ENCODE measurements around the gene EPHX1.
"Not testable (repeated sequence)": the region's sequence is repeated elsewhere in the genome, so short reads cannot be mapped to it uniquely, and the experiment has no call there.

The EPHX1 gene

DNA sequence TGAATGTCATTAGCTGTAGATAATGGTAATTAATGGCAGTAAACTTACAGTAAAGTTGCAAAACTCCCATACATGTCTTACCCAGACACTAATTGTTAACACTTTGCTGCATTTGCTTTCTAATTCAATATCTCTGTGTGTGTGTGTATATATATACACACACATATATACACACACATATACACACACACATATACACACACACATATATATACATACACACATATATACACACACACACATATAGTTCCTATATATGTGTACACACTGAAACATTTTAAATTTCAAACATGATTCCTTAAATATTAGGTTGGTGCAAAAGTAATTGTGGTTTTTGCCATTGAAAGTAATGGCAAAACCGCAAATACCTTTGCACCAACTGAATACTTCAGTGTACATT is 3.7 kb upstream of the EPHX1 start:
- no peak for DNase-seq
- TF ChIP-seq GATA1 (IDR thresholded peaks at IDR 0.05; ENCODE audit: low read depth, low read length) (no peak), POLR2A (IDR thresholded peaks at IDR 0.05; ENCODE audit: low read length) (no peak)

- DNase-seq, result not testable (repeated sequence)
Measured at GRCh38 chr1:225806736-225807135, 3.2 kb upstream of the EPHX1 start.

GRCh38 chr1:225808136-225808535 is 1.8 kb upstream of the EPHX1 start:
- DNase-seq, result peak; percentile 23 to 36
- TF ChIP-seq POLR2A (IDR thresholded peaks at IDR 0.05; ENCODE audit: low read length) (no peak), GATA1 (IDR thresholded peaks at IDR 0.05; ENCODE audit: low read depth, low read length) (no peak)

GRCh38 chr1:225810579-225811538 is 935 bp downstream of the EPHX1 start:
- peak in 1 of 2 experiments; percentile 11 for DNase-seq

DNA sequence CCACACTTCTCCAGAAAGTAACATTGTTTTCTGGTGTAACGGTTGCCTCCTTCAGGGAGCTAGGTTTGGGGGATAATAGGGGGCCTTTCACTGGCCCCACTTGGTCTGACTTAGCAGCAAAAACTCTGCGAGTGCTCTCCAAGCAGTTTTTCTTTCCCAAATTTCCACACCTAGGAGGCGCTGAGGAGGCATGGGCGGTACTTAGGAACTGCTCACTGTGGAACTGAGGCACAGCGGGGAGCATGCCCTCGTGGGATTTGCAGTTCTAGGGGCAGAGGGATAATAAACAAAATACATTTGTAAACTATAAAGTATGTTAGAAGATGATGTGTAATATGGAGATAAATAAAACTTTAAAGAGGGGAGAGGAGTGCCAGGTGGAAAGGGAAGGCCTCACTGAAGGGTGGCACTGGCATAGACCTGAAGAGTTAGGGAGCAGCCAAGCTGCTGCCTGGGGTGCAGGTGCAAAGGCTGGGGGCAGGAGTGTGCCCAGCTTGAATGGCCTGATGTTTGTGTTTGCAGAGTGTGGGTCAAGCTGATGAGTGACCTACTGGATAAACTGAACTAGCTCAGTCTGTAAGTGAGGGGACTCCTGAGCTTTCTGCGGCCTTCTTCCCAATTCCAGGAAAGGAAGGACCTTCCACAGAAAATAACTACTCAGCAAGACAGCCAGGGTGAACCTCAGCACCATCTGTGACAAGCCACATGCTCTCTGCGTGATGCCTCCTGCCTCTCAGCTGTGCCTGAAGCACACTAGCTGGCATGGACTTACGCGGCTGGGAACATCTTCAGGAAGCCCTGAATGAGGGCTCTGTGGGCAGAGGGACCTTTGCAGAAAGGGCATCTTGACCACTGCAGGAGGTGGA is 1.9 kb downstream of the EPHX1 start:
- DNase-seq, result peak; percentile 18 to 20
- TF ChIP-seq GATA1 (IDR thresholded peaks at IDR 0.05; ENCODE audit: low read depth, low read length) (no peak), POLR2A (IDR thresholded peaks at IDR 0.05; ENCODE audit: low read length) (no peak)

DNA sequence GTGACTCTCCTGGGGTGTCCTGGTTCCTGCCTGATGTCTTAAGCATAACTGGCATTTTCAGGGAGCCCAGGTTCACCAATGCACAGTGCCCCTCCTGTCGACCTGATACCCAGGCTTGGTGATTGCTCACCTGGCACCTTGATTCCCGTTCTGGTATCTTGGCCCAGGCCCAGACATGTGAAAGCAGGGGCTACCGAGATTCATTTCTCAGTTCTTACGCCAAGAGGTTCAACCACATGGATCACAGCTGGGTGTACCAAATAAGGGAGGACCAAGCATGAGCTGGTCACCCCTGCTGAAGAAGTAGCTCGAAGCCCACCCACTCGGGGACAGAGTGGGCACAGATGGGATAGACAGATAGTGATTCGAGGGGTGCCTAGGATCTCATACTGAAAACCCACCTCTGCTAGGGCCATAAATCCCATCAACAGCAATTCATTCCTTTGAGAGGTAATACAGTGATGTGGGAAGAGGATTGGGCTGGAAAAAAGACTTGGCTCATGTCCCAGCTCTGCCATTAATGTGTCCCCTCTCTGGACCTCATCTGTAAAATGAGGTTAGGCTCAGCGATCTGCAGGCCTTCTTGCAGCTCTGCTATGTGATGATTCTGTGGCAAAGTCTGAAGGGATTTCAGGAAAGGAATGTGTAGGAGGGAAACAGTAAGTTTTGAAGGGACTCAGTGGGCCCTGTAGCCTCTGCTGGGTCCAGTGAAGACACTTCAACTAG is 2.7 kb downstream of the EPHX1 start:
- no peak for DNase-seq
- TF ChIP-seq GATA1 (IDR thresholded peaks at IDR 0.05; ENCODE audit: low read depth, low read length) (no peak), POLR2A (IDR thresholded peaks at IDR 0.05; ENCODE audit: low read length) (no peak)

- DNase-seq, result peak; percentile 67 to 75
- TF ChIP-seq GATA1 (IDR thresholded peaks at IDR 0.05; ENCODE audit: low read depth, low read length), result no peak
- no peak for TF ChIP-seq POLR2A (IDR thresholded peaks at IDR 0.05; ENCODE audit: low read length)
Measured at GRCh38 chr1:225813214-225813964, 3.5 kb downstream of the EPHX1 start.

- no peak for DNase-seq
- no peak for TF ChIP-seq GATA1 (IDR thresholded peaks at IDR 0.05; ENCODE audit: low read depth, low read length)
- TF ChIP-seq POLR2A (IDR thresholded peaks at IDR 0.05; ENCODE audit: low read length), result no peak
Measured at GRCh38 chr1:225814381-225814780, 4.5 kb downstream of the EPHX1 start.

DNA sequence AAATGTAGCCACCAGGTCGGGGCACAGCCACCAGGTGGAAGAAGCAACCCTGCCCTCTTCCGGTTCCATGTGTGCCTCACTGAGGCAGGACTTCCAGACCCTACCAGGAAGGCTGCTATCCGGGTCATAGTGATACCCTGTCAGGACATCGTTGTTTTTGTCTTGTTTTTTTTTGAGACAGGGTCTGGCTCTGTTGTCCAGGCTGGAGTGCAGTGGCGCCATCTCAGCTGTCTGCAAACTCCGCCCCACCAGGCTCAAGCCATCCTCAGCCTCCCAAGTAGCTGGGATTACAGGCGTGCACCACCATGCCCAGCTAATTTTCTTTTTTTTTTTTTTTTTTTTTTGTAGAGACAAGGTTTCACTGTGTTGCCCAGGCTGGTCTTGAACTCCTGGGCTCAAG is 5.2 kb downstream of the EPHX1 start:
- DNase-seq, result not testable (repeated sequence)

DNA sequence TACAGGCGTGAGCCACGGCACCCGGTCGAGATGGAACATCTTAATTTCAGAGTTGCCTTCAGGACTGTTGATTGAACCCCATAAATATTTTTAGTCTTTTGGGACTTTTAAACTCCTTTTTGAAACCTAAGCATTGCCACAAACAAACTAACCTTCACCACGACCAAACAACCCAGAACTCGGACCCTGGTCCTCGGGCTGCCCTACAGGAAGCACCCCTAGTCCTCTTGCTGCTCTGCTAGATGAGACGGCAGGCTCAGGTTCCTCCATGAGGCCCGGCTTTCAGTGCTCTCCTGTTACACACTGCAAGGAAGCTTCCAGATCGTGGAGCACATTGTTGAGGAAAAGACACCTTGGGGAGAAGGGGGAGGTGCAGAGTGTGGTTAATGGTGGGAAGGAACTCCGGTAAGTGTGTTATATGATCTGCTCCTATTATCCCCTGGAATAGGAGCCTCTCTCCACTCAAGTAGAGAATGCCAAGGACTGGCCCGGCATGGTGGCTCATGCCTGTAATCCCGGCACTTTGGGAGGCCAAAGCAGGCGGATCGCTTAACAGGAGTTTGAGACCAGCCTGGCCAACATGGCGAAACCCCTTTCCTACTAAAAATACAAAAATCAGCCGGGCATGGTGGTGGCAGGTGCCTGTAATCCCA is 5.7 kb downstream of the EPHX1 start:
- DNase-seq, result no peak
- TF ChIP-seq POLR2A (IDR thresholded peaks at IDR 0.05; ENCODE audit: low read length) (no peak), GATA1 (IDR thresholded peaks at IDR 0.05; ENCODE audit: low read depth, low read length) (no peak)

- no peak for TF ChIP-seq GATA1 (IDR thresholded peaks at IDR 0.05; ENCODE audit: low read depth, low read length)
- TF ChIP-seq POLR2A (IDR thresholded peaks at IDR 0.05; ENCODE audit: low read length), result no peak
- DNase-seq, result no peak
Measured at GRCh38 chr1:225816643-225817538, 7.0 kb downstream of the EPHX1 start.

DNA sequence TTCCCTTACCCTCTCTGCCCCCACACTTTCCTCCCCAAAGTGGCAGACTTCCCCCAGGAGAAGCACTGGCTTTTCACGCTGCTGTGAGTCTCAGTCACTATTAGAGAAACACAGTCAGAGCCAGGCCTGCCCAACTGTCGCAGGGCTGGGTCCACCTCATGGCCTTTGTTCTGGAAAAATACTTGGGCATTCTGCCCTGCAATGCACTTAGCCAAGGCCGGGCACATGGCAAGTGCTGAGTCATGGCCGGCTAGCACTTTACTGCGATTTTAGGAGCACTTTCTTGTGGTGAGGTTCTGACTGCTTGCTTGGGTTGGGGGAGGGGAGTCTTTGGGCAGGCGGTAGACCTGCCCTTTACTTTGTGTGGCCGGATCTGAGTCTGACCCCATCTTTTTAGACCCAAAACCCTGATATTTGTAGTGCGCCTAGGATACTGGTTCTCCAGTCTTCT is 7.7 kb downstream of the EPHX1 start:
- peak; percentile 46 to 65 for DNase-seq
- TF ChIP-seq POLR2A (IDR thresholded peaks at IDR 0.05; ENCODE audit: low read length), result no peak
- TF ChIP-seq GATA1 (IDR thresholded peaks at IDR 0.05; ENCODE audit: low read depth, low read length), result no peak

All from erythroblast (primary cell).